ENCODE data around the gene THAP6. TPM values are rescaled to one million over a fixed set of nuclear protein-coding genes. Genes with fewer than 3 reads are reported as not detected.
"Not testable (repeated sequence)": the region's sequence is repeated elsewhere in the genome, so short reads cannot be mapped to it uniquely, and the experiment has no call there.

The THAP6 gene
- total RNA-seq, 1 experiment from 2014 or later = 27.6 TPM

DNA sequence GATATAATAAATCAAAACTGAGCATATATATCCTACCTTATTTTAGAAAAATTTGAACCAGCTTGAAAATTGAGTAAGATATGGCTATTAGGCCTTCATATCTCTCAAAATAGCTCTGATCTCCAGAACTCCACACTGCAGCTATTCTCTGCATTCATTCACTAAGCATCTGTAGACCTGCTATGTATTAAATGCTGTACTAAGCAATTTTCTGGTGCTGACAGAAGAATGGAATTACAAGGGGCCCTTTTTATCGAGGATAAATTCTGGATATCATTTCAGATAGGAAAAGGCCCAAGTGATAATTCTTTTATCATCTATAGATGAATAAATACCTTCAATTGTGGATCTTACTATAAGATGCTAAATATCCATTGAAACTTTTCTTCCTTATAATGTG lies 1.9 kb downstream of the THAP6 start:
- Mint-ChIP-seq H3K27me3 (ENCODE audit: insufficient read depth, unreplicated experiment) (no peaks in the 10 kb centered on the region), H3K4me3 (ENCODE audit: unreplicated experiment) (no peak overlapping the region), H3K9me3 (ENCODE audit: unreplicated experiment) (no peaks in the 10 kb centered on the region), H3K27ac (ENCODE audit: low read depth, unreplicated experiment) (no peak overlapping the region), H3K4me1 (ENCODE audit: insufficient read depth, unreplicated experiment) (peaks cover 15% of the 10 kb centered on the region), H3K36me3 (ENCODE audit: insufficient read depth, unreplicated experiment) (peaks cover 45% of the 10 kb centered on the region)
- POLR2A ChIA-PET = interaction anchor here (0.6 to 4.6 kb wide), 8 partner anchors 10 to 629 kb away, joined by 3 to 66 read pairs (median 18); partner anchors contain the start of genes G3BP2 and USO1
- BruUV-seq (replicated peaks) = no TSS peak
- no peak for DNase-seq (ENCODE audit: unreplicated experiment)
- CTCF ChIA-PET = interaction anchor here (0.5 kb wide), 1 partner anchor 9 kb away, joined by 3 read pairs; no protein-coding TSS in a partner anchor
- intact Hi-C loops (cut with micrococcal nuclease) = no loop called here
- TF ChIP-seq, protein P1, sequence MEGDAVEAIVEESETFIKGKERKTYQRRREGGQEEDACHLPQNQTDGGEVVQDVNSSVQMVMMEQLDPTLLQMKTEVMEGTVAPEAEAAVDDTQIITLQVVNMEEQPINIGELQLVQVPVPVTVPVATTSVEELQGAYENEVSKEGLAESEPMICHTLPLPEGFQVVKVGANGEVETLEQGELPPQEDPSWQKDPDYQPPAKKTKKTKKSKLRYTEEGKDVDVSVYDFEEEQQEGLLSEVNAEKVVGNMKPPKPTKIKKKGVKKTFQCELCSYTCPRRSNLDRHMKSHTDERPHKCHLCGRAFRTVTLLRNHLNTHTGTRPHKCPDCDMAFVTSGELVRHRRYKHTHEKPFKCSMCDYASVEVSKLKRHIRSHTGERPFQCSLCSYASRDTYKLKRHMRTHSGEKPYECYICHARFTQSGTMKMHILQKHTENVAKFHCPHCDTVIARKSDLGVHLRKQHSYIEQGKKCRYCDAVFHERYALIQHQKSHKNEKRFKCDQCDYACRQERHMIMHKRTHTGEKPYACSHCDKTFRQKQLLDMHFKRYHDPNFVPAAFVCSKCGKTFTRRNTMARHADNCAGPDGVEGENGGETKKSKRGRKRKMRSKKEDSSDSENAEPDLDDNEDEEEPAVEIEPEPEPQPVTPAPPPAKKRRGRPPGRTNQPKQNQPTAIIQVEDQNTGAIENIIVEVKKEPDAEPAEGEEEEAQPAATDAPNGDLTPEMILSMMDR (IDR thresholded peaks at IDR 0.05; ENCODE audit: unreplicated experiment) = no peak

GRCh38 chr4:75519452-75519851 lies 5.2 kb downstream of the THAP6 start:
- peaks cover 62% of the 10 kb centered on the region for H3K36me3 Mint-ChIP-seq (ENCODE audit: insufficient read depth, unreplicated experiment)
- CTCF ChIA-PET; DNase-seq (ENCODE audit: unreplicated experiment); H3K9me3 Mint-ChIP-seq (ENCODE audit: unreplicated experiment); H3K4me3 Mint-ChIP-seq (ENCODE audit: unreplicated experiment); intact Hi-C loops (cut with micrococcal nuclease); H3K27me3 Mint-ChIP-seq (ENCODE audit: insufficient read depth, unreplicated experiment); H3K27ac Mint-ChIP-seq (ENCODE audit: low read depth, unreplicated experiment); POLR2A ChIA-PET; BruUV-seq (replicated peaks): not testable (repeated sequence)
- peaks cover 14% of the 10 kb centered on the region for H3K4me1 Mint-ChIP-seq (ENCODE audit: insufficient read depth, unreplicated experiment)

DNA sequence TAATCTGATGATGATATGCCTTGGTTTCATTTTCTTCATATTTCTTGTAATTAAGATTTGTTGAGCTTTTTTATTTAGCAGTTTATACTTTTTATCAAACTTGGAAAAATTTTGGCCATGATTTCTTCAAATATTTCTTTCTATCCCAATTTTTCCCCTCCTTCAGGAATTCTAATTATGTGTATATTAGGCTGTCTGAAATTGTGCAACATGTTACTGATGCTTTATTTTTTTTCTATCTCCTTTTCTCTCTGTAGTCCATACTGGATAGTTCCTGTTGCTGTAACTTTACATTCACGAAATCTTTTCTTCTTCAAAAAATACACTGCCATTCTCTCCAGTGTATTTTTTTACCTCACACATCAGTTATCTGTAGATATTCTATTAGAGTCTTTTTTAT lies 10.8 kb downstream of the THAP6 start:
- intact Hi-C loops (cut with micrococcal nuclease) = no loop called here
- H3K27ac Mint-ChIP-seq (ENCODE audit: low read depth, unreplicated experiment) = no peak overlapping the region
- TF ChIP-seq, protein P1 (IDR thresholded peaks at IDR 0.05; ENCODE audit: unreplicated experiment) = no peak

GRCh38 chr4:75525910-75526309 lies 11.6 kb downstream of the THAP6 start:
- no peaks in the 10 kb centered on the region for H3K27me3 Mint-ChIP-seq (ENCODE audit: insufficient read depth, unreplicated experiment)
- no peaks in the 10 kb centered on the region for H3K4me1 Mint-ChIP-seq (ENCODE audit: insufficient read depth, unreplicated experiment)
- TF ChIP-seq, protein P1 (IDR thresholded peaks at IDR 0.05; ENCODE audit: unreplicated experiment) = no peak
- H3K9me3 Mint-ChIP-seq (ENCODE audit: unreplicated experiment) = no peaks in the 10 kb centered on the region
- no peak for DNase-seq (ENCODE audit: unreplicated experiment)
- no peak overlapping the region for H3K4me3 Mint-ChIP-seq (ENCODE audit: unreplicated experiment)
- POLR2A ChIA-PET = interaction anchor here (0.7 to 3.9 kb wide), 2 partner anchors 12 to 42 kb away, joined by 3 to 35 read pairs; partner anchors contain the start of genes RCHY1 and THAP6
- peaks cover 66% of the 10 kb centered on the region for H3K36me3 Mint-ChIP-seq (ENCODE audit: insufficient read depth, unreplicated experiment)
- no TSS peak for BruUV-seq (replicated peaks)
- H3K27ac Mint-ChIP-seq (ENCODE audit: low read depth, unreplicated experiment) = no peak overlapping the region
- CTCF ChIA-PET = interaction anchor here (0.8 kb wide), 1 partner anchor 11 kb away, joined by 3 read pairs; no protein-coding TSS in a partner anchor
- intact Hi-C loops (cut with micrococcal nuclease) = no loop called here

More for the DNA sequence above, 10.8 kb downstream of the THAP6 start:
- DNase-seq (ENCODE audit: unreplicated experiment) = no peak
- no peaks in the 10 kb centered on the region for H3K27me3 Mint-ChIP-seq (ENCODE audit: insufficient read depth, unreplicated experiment)
- H3K4me3 Mint-ChIP-seq (ENCODE audit: unreplicated experiment) = no peak overlapping the region
- BruUV-seq (replicated peaks) = no TSS peak
- no peaks in the 10 kb centered on the region for H3K4me1 Mint-ChIP-seq (ENCODE audit: insufficient read depth, unreplicated experiment)
- no peaks in the 10 kb centered on the region for H3K9me3 Mint-ChIP-seq (ENCODE audit: unreplicated experiment)
- ChIA-PET POLR2A (interaction anchor here (3.9 kb wide), 1 partner anchor 11 kb away, joined by 35 read pairs; the partner anchor contains the start of genes RCHY1 and THAP6), CTCF (interaction anchor here (0.6 kb wide), 1 partner anchor 9 kb away, joined by 3 read pairs; no protein-coding TSS in a partner anchor)
- H3K36me3 Mint-ChIP-seq (ENCODE audit: insufficient read depth, unreplicated experiment) = peaks cover 62% of the 10 kb centered on the region
